Parathyroid adenoma (tissue), 2 donors: Measurements from ENCODE around the gene FAM83C.

Experiments
- H2AFZ ChIP-seq: fragments of 300-600 bp; sonication (generic); one replicate; pipeline ENCODE4 v1.7.0; 2017; ENCODE audit warnings: antibody characterized with exemption, mild to moderate bottlenecking
- H3K27ac ChIP-seq: fragments of 300-600 bp; sonication (generic); one replicate; pipeline ENCODE4 v1.7.0; 2017
- H3K27me3 ChIP-seq: fragments of 300-600 bp; sonication (generic); one replicate; pipeline ENCODE4 v1.7.0; 2017; ENCODE audit warnings: low read length; ENCODE audit not compliant: control insufficient read depth, insufficient read depth
- H3K36me3 ChIP-seq: fragments of 300-600 bp; sonication (generic); one replicate; pipeline ENCODE4 v1.7.0; 2017; ENCODE audit warnings: low read length; ENCODE audit not compliant: control insufficient read depth, insufficient read depth
- H3K4me1 ChIP-seq: fragments of 300-600 bp; sonication (generic); one replicate; pipeline ENCODE4 v1.7.0; 2017; ENCODE audit warnings: control low read depth
- H3K4me2 ChIP-seq: fragments of 300-600 bp; sonication (generic); one replicate; pipeline ENCODE4 v1.7.0; 2017; ENCODE audit warnings: low read length
- H3K4me3 ChIP-seq: fragments of 300-600 bp; sonication (generic); one replicate; pipeline ENCODE4 v1.7.0; 2017; ENCODE audit warnings: low read depth, low read length
- H3K79me2 ChIP-seq: fragments of 300-600 bp; sonication (generic); one replicate; pipeline ENCODE4 v1.7.0; 2017; ENCODE audit warnings: control low read depth
- H3K9ac ChIP-seq: fragments of 300-600 bp; sonication (generic); one replicate; pipeline ENCODE4 v1.7.0; 2017; ENCODE audit warnings: mild to moderate bottlenecking
- H3K9me3 ChIP-seq: fragments of 300-600 bp; sonication (generic); one replicate; pipeline ENCODE4 v1.7.0; 2017; ENCODE audit warnings: low read length; ENCODE audit not compliant: control insufficient read depth
- TF ChIP-seq, protein P1 (sequence below): fragments of 300-600 bp; sonication (generic); IDR thresholded peaks from one replicate; pipeline ENCODE4 v1.7.0; 2017; ENCODE audit warnings: antibody characterized with exemption, mild to moderate bottlenecking
- donor health status: primary hyperparathyroidism.

Gene FAM83C

DNA sequence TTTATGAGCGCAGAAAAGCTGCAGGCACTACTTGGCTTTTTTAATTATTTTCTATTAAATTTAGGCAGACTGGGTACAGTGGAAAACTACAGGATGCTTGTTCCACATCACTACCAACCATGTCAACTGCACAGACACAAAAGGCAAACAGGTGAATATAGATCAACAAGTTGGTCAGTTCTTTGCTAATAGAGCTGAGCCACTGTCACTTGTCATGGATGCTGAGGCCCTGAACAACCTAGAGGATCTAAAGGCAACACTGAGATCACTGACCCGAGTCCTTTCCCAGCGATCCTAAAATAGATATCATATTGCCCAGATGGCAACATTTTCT lies 34.5 kb upstream of the FAM83C start:
- no peak overlapping the region for H3K27ac ChIP-seq

DNA sequence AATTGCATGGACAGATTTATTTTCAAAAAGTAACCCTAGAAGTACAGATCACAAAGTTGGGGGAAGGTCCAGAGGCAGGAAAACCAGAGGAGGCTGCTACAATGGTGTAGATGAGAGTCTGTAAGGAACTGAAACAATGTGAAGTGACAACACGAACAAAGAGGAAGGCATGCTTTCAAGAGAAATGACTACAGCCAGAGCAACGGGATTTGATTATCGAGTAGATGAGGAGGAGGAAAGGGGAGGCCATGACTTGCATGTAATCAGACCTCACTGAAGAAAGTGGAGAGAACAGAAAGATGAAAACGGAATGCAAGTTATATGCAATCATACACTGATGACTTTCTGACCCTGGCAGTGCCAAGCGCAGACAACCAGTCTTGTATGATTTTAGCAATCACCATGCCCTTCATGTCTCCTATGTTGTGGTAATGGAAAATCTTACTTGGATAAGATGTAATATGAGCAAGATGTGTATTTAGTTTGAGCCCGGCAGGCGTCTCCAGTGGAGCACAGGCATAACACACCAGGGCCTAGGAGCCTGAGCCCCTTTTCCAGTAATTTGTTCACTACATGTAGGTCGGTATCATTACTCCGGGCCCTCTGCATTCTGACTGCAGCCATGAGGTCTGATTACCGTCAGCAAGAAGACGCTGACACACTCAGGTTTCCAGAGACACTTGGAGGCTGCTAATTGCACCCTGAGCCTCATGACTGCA lies 34.0 kb upstream of the FAM83C start:
- Histone ChIP-seq H3K79me2 (peaks cover 2% of the 10 kb centered on the region), H3K4me3 (no peak overlapping the region), H3K4me1 (no peaks in the 10 kb centered on the region), H3K36me3 (no peaks in the 10 kb centered on the region), H3K27me3 (no peaks in the 10 kb centered on the region), H3K9ac (no peak overlapping the region), H2AFZ (no peak overlapping the region), H3K4me2 (no peak overlapping the region), H3K27ac (no peak overlapping the region), H3K9me3 (no peaks in the 10 kb centered on the region)
- TF ChIP-seq, protein P1, sequence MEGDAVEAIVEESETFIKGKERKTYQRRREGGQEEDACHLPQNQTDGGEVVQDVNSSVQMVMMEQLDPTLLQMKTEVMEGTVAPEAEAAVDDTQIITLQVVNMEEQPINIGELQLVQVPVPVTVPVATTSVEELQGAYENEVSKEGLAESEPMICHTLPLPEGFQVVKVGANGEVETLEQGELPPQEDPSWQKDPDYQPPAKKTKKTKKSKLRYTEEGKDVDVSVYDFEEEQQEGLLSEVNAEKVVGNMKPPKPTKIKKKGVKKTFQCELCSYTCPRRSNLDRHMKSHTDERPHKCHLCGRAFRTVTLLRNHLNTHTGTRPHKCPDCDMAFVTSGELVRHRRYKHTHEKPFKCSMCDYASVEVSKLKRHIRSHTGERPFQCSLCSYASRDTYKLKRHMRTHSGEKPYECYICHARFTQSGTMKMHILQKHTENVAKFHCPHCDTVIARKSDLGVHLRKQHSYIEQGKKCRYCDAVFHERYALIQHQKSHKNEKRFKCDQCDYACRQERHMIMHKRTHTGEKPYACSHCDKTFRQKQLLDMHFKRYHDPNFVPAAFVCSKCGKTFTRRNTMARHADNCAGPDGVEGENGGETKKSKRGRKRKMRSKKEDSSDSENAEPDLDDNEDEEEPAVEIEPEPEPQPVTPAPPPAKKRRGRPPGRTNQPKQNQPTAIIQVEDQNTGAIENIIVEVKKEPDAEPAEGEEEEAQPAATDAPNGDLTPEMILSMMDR: no peak

More for the DNA sequence above, 34.5 kb upstream of the FAM83C start:
- Histone ChIP-seq H3K4me2 (no peak overlapping the region), H3K4me3 (no peak overlapping the region), H3K79me2 (peaks cover 2% of the 10 kb centered on the region), H3K27me3 (no peaks in the 10 kb centered on the region), H3K36me3 (no peaks in the 10 kb centered on the region), H2AFZ (no peak overlapping the region), H3K9me3 (no peaks in the 10 kb centered on the region), H3K4me1 (no peaks in the 10 kb centered on the region), H3K9ac (no peak overlapping the region)
- TF ChIP-seq, protein P1: no peak

DNA sequence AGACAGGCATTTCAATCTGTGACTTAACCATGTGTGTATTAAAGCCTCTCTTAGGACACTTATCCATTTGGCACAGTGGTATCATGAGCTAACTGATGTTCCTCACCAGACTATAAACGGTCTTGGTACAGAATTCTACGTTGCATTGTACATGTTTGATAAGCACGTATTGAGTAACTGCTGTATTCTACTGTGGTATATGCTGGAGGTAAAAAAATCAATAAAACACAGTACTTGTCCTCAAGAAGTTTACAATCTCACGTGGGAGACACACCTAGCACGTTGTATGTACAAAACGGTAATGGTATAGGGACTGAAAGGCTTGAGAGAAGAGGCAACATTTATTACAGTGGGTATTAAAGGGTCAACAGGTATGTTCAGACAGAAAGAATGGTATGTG lies 33.2 kb upstream of the FAM83C start:
- Histone ChIP-seq H3K4me2 (no peak overlapping the region), H3K27ac (no peak overlapping the region), H3K9me3 (no peaks in the 10 kb centered on the region), H3K4me1 (no peaks in the 10 kb centered on the region), H3K27me3 (no peaks in the 10 kb centered on the region), H3K79me2 (peaks cover 2% of the 10 kb centered on the region), H3K9ac (no peak overlapping the region), H3K4me3 (no peak overlapping the region), H2AFZ (no peak overlapping the region), H3K36me3 (no peaks in the 10 kb centered on the region)
- TF ChIP-seq, protein P1: no peak

DNA sequence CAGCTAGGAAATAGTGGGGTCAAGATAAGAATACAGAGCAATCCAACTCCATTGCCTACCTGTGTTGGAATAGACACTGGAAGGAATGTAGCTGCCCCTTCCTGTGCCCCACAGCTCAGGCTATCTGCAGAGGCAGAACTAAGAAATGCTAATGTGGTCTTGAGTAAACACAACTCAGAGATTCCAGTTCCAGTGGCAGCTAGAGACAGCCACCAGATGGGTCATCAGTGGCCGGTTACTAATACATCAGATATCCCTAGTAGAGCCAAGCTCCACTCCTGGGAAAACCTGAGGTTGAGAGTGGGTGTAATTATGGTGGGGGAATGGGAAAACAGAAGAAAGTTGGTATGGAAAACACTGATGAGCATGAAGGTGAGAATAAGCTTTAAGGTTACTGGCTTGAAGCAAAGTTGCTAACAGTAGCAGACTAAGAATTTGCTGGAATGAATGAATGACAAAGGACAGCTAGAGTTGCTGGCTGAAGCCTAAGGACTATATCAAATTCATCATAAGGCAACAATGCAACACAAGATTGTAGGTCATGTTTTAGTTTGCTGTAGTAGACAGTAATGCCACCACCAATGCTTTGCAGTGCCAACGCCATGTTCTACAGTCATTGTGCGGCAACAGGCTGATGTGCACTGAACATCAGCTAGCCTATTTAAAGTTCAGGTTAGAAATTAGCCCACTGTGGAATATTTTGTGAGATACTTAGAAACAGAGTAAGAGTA lies 28.3 kb upstream of the FAM83C start:
- TF ChIP-seq, protein P1: no peak
- no peak overlapping the region for H3K27ac ChIP-seq
- peaks cover 2% of the 10 kb centered on the region for H3K79me2 ChIP-seq
- H3K4me1 ChIP-seq: peaks cover 3% of the 10 kb centered on the region
- H2AFZ ChIP-seq: no peak overlapping the region
- H3K36me3 ChIP-seq: no peaks in the 10 kb centered on the region
- no peak overlapping the region for H3K9ac ChIP-seq
- no peak overlapping the region for H3K4me3 ChIP-seq
- no peak overlapping the region for H3K4me2 ChIP-seq
- H3K9me3 ChIP-seq: no peaks in the 10 kb centered on the region
- H3K27me3 ChIP-seq: no peaks in the 10 kb centered on the region

DNA sequence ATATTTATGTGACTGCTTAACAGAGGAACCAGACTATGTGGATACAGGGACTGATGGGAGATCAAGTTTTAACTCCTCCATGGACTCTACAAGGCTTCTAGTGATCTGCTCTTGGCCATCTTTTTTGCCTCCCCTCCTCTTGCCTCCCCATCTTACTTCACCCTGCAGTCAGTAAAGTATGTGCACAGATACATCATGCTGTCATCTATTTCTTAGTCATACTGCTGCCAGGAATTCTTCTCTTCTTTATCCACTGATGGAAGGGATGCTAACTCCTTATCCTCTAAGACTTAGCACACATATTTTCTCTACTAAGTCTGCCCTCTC lies 27.6 kb upstream of the FAM83C start:
- Histone ChIP-seq H3K27me3 (no peaks in the 10 kb centered on the region), H3K4me1 (peaks cover 3% of the 10 kb centered on the region), H3K9me3 (no peaks in the 10 kb centered on the region), H3K27ac (no peak overlapping the region), H3K9ac (no peak overlapping the region), H3K36me3 (no peaks in the 10 kb centered on the region), H3K4me2 (no peak overlapping the region), H3K4me3 (no peak overlapping the region), H3K79me2 (peaks cover 2% of the 10 kb centered on the region), H2AFZ (no peak overlapping the region)
- TF ChIP-seq, protein P1: no peak
